ENCODE data around the gene MAPKAP1. TPM values are rescaled to one million over a fixed set of nuclear protein-coding genes. Genes with fewer than 3 reads are reported as not detected.

MAPKAP1 gene
- total and polyA plus RNA-seq, 2 of the 13 experiments (the other 11 are each of a cell fraction or from before 2014, with no cell fraction given), result 45.0 to 64.3 TPM

GRCh38 chr9:125515281-125515680 lies 191.7 kb downstream of the MAPKAP1 start:
- no peak for FAIRE-seq
- no peak for DNase-seq (ENCODE audit: low spot score)
- 87% methylated on average over 5 of the region's 5 CpGs for WGBS (ENCODE audit: low lambda C conversion rate)
- no TSS peak for BruUV-seq (replicated peaks)
- no peak overlapping the region for H3K4me2 ChIP-seq (ENCODE audit: low read depth, low read length)
- H4K20me1 ChIP-seq (ENCODE audit: insufficient read depth, low read length), result no peaks in the 10 kb centered on the region
- no peaks in the 10 kb centered on the region for H3K9me3 ChIP-seq (ENCODE audit: low read length)
- H3K9ac ChIP-seq (ENCODE audit: insufficient read depth, low read depth, low read length), result no peak overlapping the region
- H3K4me3 ChIP-seq (replicated peaks in 1 of 3; ENCODE audit: insufficient read depth in 1 of 3, low read depth in 2 of 3, low read length in 3 of 3), result no peak overlapping the region
- no peak overlapping the region for H3K27ac ChIP-seq (ENCODE audit: extremely low read length, insufficient read depth, low read length)
- ATAC-seq, result no peak
- POLR2A ChIA-PET, result no interaction called here
- no peak overlapping the region for H2AFZ ChIP-seq (ENCODE audit: low read length)
- H3K4me1 ChIP-seq (ENCODE audit: insufficient read depth, low read length), result peaks cover 19% of the 10 kb centered on the region
- H3K79me2 ChIP-seq (ENCODE audit: insufficient read depth, low read length), result no peaks in the 10 kb centered on the region
- in situ Hi-C loops (cut with HindIII; ENCODE audit: extremely low pct_ligation_motif_present, low pct_unique_long_range_greater_than_20kb) (no loop called here), intact Hi-C loops (cut with micrococcal nuclease; ENCODE audit: unreplicated experiment) (no loop called here)
- CTCF ChIA-PET (ENCODE audit: low intra/inter-chr PET ratio, low total read pairs), result no interaction called here
- no peaks in the 10 kb centered on the region for H3K27me3 ChIP-seq (ENCODE audit: control insufficient read depth in 1 of 2, insufficient read depth in 2 of 2, low read length in 2 of 2)
- no peaks in the 10 kb centered on the region; a peak in 1 of 5 replicates for H3K36me3 ChIP-seq (replicated peaks in 1 of 2; ENCODE audit: control insufficient read depth in 1 of 2, insufficient read depth in 2 of 2, low read length in 2 of 2)
- no peak for TF ChIP-seq ZNF605 (CRISPR knock-in tag; IDR thresholded peaks at IDR 0.05)
- TF ChIP-seq ZMYM2 (CRISPR knock-in tag; IDR thresholded peaks at IDR 0.05), result no peak
- TF ChIP-seq, protein P1, sequence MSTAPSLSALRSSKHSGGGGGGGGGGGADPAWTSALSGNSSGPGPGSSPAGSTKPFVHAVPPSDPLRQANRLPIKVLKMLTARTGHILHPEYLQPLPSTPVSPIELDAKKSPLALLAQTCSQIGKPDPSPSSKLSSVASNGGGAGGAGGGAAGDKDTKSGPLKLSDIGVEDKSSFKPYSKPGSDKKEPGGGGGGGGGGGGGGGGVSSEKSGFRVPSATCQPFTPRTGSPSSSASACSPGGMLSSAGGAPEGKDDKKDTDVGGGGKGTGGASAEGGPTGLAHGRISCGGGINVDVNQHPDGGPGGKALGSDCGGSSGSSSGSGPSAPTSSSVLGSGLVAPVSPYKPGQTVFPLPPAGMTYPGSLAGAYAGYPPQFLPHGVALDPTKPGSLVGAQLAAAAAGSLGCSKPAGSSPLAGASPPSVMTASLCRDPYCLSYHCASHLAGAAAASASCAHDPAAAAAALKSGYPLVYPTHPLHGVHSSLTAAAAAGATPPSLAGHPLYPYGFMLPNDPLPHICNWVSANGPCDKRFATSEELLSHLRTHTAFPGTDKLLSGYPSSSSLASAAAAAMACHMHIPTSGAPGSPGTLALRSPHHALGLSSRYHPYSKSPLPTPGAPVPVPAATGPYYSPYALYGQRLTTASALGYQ (CRISPR knock-in tag; IDR thresholded peaks at IDR 0.05), result no peak
- no peak for TF ChIP-seq ZNF234 (CRISPR knock-in tag; conservative IDR thresholded peaks at IDR 0.05)
- TF ChIP-seq JUNB (CRISPR knock-in tag; IDR thresholded peaks at IDR 0.05; ENCODE audit: borderline replicate concordance), result no peak
- no peak for TF ChIP-seq TRIM22 (IDR thresholded peaks at IDR 0.05)
- no peak for TF ChIP-seq ZNF574 (CRISPR knock-in tag; IDR thresholded peaks at IDR 0.05)
- TF ChIP-seq, protein P2, sequence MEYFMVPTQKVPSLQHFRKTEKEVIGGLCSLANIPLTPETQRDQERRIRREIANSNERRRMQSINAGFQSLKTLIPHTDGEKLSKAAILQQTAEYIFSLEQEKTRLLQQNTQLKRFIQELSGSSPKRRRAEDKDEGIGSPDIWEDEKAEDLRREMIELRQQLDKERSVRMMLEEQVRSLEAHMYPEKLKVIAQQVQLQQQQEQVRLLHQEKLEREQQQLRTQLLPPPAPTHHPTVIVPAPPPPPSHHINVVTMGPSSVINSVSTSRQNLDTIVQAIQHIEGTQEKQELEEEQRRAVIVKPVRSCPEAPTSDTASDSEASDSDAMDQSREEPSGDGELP (IDR thresholded peaks at IDR 0.05; ENCODE audit: borderline replicate concordance, low read depth), result no peak
- TF ChIP-seq, protein P3, sequence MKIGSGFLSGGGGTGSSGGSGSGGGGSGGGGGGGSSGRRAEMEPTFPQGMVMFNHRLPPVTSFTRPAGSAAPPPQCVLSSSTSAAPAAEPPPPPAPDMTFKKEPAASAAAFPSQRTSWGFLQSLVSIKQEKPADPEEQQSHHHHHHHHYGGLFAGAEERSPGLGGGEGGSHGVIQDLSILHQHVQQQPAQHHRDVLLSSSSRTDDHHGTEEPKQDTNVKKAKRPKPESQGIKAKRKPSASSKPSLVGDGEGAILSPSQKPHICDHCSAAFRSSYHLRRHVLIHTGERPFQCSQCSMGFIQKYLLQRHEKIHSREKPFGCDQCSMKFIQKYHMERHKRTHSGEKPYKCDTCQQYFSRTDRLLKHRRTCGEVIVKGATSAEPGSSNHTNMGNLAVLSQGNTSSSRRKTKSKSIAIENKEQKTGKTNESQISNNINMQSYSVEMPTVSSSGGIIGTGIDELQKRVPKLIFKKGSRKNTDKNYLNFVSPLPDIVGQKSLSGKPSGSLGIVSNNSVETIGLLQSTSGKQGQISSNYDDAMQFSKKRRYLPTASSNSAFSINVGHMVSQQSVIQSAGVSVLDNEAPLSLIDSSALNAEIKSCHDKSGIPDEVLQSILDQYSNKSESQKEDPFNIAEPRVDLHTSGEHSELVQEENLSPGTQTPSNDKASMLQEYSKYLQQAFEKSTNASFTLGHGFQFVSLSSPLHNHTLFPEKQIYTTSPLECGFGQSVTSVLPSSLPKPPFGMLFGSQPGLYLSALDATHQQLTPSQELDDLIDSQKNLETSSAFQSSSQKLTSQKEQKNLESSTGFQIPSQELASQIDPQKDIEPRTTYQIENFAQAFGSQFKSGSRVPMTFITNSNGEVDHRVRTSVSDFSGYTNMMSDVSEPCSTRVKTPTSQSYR (CRISPR knock-in tag; IDR thresholded peaks at IDR 0.05; ENCODE audit: borderline replicate concordance), result no peak
- TF ChIP-seq ZNF432 (CRISPR knock-in tag; IDR thresholded peaks at IDR 0.05; ENCODE audit: borderline replicate concordance), result no peak
- no peak for TF ChIP-seq RARG (CRISPR knock-in tag; IDR thresholded peaks at IDR 0.05; ENCODE audit: low read depth)
- TF ChIP-seq, protein P4, sequence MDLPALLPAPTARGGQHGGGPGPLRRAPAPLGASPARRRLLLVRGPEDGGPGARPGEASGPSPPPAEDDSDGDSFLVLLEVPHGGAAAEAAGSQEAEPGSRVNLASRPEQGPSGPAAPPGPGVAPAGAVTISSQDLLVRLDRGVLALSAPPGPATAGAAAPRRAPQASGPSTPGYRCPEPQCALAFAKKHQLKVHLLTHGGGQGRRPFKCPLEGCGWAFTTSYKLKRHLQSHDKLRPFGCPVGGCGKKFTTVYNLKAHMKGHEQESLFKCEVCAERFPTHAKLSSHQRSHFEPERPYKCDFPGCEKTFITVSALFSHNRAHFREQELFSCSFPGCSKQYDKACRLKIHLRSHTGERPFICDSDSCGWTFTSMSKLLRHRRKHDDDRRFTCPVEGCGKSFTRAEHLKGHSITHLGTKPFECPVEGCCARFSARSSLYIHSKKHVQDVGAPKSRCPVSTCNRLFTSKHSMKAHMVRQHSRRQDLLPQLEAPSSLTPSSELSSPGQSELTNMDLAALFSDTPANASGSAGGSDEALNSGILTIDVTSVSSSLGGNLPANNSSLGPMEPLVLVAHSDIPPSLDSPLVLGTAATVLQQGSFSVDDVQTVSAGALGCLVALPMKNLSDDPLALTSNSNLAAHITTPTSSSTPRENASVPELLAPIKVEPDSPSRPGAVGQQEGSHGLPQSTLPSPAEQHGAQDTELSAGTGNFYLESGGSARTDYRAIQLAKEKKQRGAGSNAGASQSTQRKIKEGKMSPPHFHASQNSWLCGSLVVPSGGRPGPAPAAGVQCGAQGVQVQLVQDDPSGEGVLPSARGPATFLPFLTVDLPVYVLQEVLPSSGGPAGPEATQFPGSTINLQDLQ (CRISPR knock-in tag; IDR thresholded peaks at IDR 0.05), result no peak

Measured in HepG2 (cell line).